ENCODE measurements around the gene LARP4B. TPM values are rescaled to one million over a fixed set of nuclear protein-coding genes. Genes with fewer than 3 reads are reported as not detected.

The LARP4B gene
- total and polyA plus RNA-seq, 3 donors from 2014 or later = 54.2 to 98.6 (median 95.3) TPM

- Histone ChIP-seq H3K4me1 (peaks cover 25% of the 10 kb centered on the region), H3K9me3 (no peaks in the 10 kb centered on the region), H3K36me3 (ENCODE audit: low read depth, missing control alignments) (no peaks in the 10 kb centered on the region), H3K27me3 (no peaks in the 10 kb centered on the region), H3K4me3 (no peak overlapping the region), H3K27ac (no peak overlapping the region)
- WGBS, 2 donors = 52 to 60% methylated on average over 2 of the region's 2 CpGs
- TF ChIP-seq CTCF (IDR thresholded peaks at IDR 0.05) (no peak), POLR2A (IDR thresholded peaks at IDR 0.05) (no peak)
- no peak for DNase-seq
- intact Hi-C loops (cut with DNase I; ENCODE audit: low total_unique reads) = no loop called here
Measured at GRCh38 chr10:927131-927530, 4.4 kb downstream of the LARP4B start.

- Histone ChIP-seq H3K27me3 (no peaks in the 10 kb centered on the region), H3K4me1 (peaks cover 34% of the 10 kb centered on the region)
Measured at GRCh38 chr10:926075-926698, 5.3 kb downstream of the LARP4B start.

GRCh38 chr10:924524-924859 is 7.0 kb downstream of the LARP4B start:
- Histone ChIP-seq H3K36me3 (ENCODE audit: low read depth, missing control alignments) (no peaks in the 10 kb centered on the region), H3K27me3 (no peaks in the 10 kb centered on the region), H3K27ac (no peak overlapping the region), H3K4me1 (peaks cover 42% of the 10 kb centered on the region), H3K9me3 (no peaks in the 10 kb centered on the region), H3K4me3 (no peak overlapping the region)
- no peak for TF ChIP-seq POLR2A (IDR thresholded peaks at IDR 0.05)
- no peak for TF ChIP-seq CTCF (IDR thresholded peaks at IDR 0.05)
- 76 to 96% methylated on average over 4 of the region's 4 CpGs for WGBS, 2 donors
- no peak for DNase-seq
- intact Hi-C loops (cut with DNase I; ENCODE audit: low total_unique reads) = no loop called here

More at GRCh38 chr10:926075-926698, 5.3 kb downstream of the LARP4B start:
- Histone ChIP-seq H3K36me3 (ENCODE audit: low read depth, missing control alignments) (no peaks in the 10 kb centered on the region), H3K9me3 (no peaks in the 10 kb centered on the region), H3K27ac (no peak overlapping the region), H3K4me3 (no peak overlapping the region)
- no peak for TF ChIP-seq POLR2A (IDR thresholded peaks at IDR 0.05)
- no peak for TF ChIP-seq CTCF (IDR thresholded peaks at IDR 0.05)
- DNase-seq = no peak
- WGBS, 2 donors = 64% methylated on average over 4 of the region's 4 CpGs
- intact Hi-C loops (cut with DNase I; ENCODE audit: low total_unique reads) = no loop called here

GRCh38 chr10:923844-924523 is 7.5 kb downstream of the LARP4B start:
- Histone ChIP-seq H3K9me3 (no peaks in the 10 kb centered on the region), H3K4me1 (peaks cover 38% of the 10 kb centered on the region), H3K4me3 (no peak overlapping the region), H3K27me3 (no peaks in the 10 kb centered on the region), H3K27ac (no peak overlapping the region), H3K36me3 (ENCODE audit: low read depth, missing control alignments) (no peaks in the 10 kb centered on the region)
- no peak for TF ChIP-seq CTCF (IDR thresholded peaks at IDR 0.05)
- no peak for TF ChIP-seq POLR2A (IDR thresholded peaks at IDR 0.05)
- 72 to 73% methylated on average over 8 of the region's 8 CpGs for WGBS, 2 donors
- intact Hi-C loops (cut with DNase I; ENCODE audit: low total_unique reads) = no loop called here
- DNase-seq = no peak

Data from testis (tissue), 3 donors.